Adipocyte (in vitro differentiated cells): Measurements from ENCODE around the gene QSER1.

Experiments used
- DNase-seq: peaks from one replicate; pipeline ENCODE4 v3.0.0-alpha.2; 2015; ENCODE audit warnings: low read depth
- H3K27me3 ChIP-seq: replicated peaks from 2 replicates; pipeline ENCODE4 v1.7.0; 2013; ENCODE audit warnings: mild to moderate bottlenecking, low read length, moderate library complexity; ENCODE audit not compliant: control insufficient read depth, insufficient read depth
- H3K36me3 ChIP-seq: 2 replicates; pipeline ENCODE4 v1.7.0; 2013; ENCODE audit warnings: low read length, mild to moderate bottlenecking, moderate library complexity; ENCODE audit not compliant: control insufficient read depth, insufficient read depth, severe bottlenecking
- H3K4me1 ChIP-seq: 2 replicates; pipeline ENCODE4 v1.7.0; 2013; ENCODE audit warnings: mild to moderate bottlenecking, low read length, moderate library complexity; ENCODE audit not compliant: control insufficient read depth, insufficient read depth
- H3K4me3 ChIP-seq: 2 replicates; pipeline ENCODE4 v1.7.0; 2013; ENCODE audit warnings: mild to moderate bottlenecking, low read length, moderate library complexity
- H3K9ac ChIP-seq: 2 replicates; pipeline ENCODE4 v1.7.0; 2013; ENCODE audit warnings: mild to moderate bottlenecking, low read length, moderate library complexity
- H3K9me3 ChIP-seq: 2 replicates; pipeline ENCODE4 v1.7.0; 2013; ENCODE audit warnings: mild to moderate bottlenecking, low read length, moderate library complexity; ENCODE audit not compliant: control insufficient read depth

The QSER1 gene

DNA sequence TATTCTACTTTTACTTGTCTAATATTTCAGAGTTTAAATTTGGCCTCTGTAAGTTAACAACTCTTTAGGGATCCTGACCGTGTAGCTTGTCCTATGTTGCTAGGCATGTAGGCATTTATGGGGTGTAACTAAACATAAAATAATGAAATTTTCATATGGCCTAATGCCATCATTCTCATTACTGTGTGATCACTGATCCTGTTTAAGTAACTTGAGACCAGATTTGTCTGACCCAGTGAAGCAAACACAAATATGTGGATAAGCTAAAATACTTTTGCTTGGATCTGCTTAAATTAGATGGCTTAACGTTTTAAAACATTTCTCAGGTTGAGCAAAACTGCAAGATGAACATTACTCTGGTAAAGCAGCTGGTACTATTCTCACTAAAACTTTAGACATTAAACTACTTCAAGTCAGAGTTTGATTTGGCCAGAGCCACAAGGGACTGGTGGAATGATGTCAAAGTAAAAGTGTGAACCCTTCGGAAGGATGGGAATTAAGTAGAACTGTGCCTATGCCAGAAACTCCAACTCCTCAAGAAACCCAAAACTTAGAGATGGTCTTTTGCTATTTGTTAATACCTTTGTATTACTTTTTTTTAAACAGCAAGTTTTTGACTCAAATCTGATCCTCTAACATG is 12.5 kb downstream of the QSER1 start:
- H3K36me3 ChIP-seq: no peaks in the 10 kb centered on the region

DNA sequence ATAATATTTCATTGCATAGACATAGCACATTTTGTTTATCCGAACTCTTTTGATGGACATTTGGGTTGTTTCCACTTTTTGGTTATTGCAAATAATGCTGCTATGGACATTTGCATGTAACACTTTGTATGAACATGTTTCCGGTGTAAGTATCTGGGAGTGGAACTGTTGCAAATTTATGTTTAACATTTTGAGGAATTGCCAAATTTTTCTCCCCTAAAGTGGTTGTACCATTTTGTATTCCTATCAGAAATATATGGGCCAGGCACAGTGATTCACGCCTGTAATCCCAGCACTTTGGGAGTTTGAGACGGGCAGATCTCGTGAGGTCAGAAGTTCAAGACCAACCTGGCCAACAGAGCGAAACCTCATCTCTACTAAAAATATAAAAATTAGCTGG is 16.0 kb downstream of the QSER1 start:
- H3K4me3 ChIP-seq: no peak overlapping the region
- H3K9me3 ChIP-seq: no peaks in the 10 kb centered on the region
- H3K36me3 ChIP-seq: no peaks in the 10 kb centered on the region
- no peak for DNase-seq
- H3K4me1 ChIP-seq: peaks cover 7% of the 10 kb centered on the region
- H3K9ac ChIP-seq: no peak overlapping the region
- H3K27me3 ChIP-seq: no peaks in the 10 kb centered on the region

More for the DNA sequence above, 12.5 kb downstream of the QSER1 start:
- no peaks in the 10 kb centered on the region for H3K27me3 ChIP-seq
- H3K9me3 ChIP-seq: no peaks in the 10 kb centered on the region
- H3K9ac ChIP-seq: no peak overlapping the region
- no peak overlapping the region for H3K4me3 ChIP-seq
- peak; percentile 50 for DNase-seq
- H3K4me1 ChIP-seq: peaks cover 7% of the 10 kb centered on the region

DNA sequence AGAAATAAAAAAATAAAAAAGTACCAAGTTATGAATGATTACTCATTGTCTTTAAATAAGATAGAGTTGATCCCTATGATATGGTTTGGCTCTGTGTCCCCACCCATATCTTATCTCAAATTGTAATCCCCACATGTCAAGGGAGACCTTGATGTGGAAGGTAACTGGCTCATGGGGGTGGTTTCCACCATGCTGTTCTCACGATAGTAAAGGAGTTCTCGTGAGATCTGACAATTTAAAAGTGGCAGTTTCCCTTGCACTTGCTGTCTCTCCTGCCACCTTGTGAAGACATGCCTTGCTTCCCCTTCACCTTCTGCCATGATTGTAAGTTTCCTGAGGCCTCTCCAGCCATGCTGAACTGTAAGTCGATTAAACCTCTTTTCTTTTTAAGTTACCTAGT is 18.8 kb downstream of the QSER1 start:
- no peaks in the 10 kb centered on the region for H3K27me3 ChIP-seq
- no peak overlapping the region for H3K9ac ChIP-seq
- DNase-seq: no peak
- no peak overlapping the region for H3K4me3 ChIP-seq
- no peaks in the 10 kb centered on the region for H3K36me3 ChIP-seq
- no peaks in the 10 kb centered on the region for H3K4me1 ChIP-seq
- H3K9me3 ChIP-seq: no peaks in the 10 kb centered on the region

DNA sequence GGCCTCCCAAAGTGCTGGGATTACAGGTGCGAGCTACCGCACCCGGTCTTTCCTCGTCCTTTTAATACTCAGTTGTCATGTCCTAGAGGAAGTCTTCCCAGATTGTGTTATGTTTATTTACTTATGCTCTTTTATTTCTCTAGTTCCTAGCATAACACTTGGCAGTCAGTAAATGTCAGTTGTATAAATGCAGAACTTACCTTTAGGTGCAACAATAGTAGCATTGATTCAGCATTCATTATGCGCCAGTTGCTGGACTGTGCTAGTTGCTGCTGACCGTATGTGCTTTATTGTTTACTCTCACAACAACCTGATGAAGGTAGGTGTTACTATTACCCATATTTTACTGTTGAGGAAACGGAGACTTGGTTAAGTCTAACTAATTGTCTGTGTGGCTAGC is 20.8 kb downstream of the QSER1 start:
- no peak for DNase-seq
- no peaks in the 10 kb centered on the region for H3K27me3 ChIP-seq
- no peaks in the 10 kb centered on the region for H3K36me3 ChIP-seq
- no peaks in the 10 kb centered on the region for H3K4me1 ChIP-seq
- H3K9me3 ChIP-seq: no peaks in the 10 kb centered on the region
- no peak overlapping the region for H3K4me3 ChIP-seq
- no peak overlapping the region for H3K9ac ChIP-seq

DNA sequence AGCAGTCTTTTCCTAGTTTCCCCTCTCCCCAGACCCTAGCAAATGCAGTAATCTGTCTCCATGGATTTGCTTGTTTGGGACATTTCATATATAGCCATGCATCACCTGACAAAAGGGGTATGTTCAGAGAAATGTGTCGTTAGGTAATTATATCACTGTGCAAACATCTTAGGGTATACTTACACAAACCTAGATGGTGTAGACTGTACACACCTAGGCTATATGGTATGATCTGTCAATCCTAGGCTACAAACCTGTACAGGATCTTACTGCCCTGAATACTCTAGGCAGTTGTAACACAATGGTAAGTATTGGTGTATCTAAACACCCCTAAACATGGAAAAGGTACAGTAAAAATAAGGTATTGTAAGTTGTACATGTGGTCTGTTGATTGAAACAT is 23.8 kb downstream of the QSER1 start:
- Histone ChIP-seq H3K27me3 (no peaks in the 10 kb centered on the region), H3K36me3 (no peaks in the 10 kb centered on the region), H3K4me1 (no peaks in the 10 kb centered on the region), H3K9ac (no peak overlapping the region), H3K9me3 (no peaks in the 10 kb centered on the region), H3K4me3 (no peak overlapping the region)
- no peak for DNase-seq

DNA sequence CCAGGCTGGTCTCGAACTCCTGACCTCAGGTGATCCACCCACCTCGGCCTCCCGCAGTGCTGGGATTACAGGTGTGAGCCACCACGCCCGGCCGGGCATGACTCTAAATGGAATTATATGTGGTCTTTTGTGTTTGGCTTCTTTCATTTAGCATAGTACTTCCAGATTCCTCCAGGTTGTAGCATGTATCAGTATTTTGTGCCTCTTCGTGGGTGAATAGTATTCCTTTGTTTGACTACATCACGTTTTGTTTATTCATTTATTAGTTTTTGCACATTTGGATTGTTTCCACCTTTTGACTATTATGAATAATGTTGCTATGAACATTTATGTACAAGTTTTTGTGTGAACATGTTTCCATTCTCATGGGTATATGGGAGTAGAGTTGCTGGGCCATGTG is 24.4 kb downstream of the QSER1 start:
- H3K9me3 ChIP-seq: no peaks in the 10 kb centered on the region
- H3K27me3 ChIP-seq: no peaks in the 10 kb centered on the region
- no peak overlapping the region for H3K4me3 ChIP-seq
- no peaks in the 10 kb centered on the region for H3K36me3 ChIP-seq
- DNase-seq: no peak
- no peak overlapping the region for H3K9ac ChIP-seq
- no peaks in the 10 kb centered on the region for H3K4me1 ChIP-seq

DNA sequence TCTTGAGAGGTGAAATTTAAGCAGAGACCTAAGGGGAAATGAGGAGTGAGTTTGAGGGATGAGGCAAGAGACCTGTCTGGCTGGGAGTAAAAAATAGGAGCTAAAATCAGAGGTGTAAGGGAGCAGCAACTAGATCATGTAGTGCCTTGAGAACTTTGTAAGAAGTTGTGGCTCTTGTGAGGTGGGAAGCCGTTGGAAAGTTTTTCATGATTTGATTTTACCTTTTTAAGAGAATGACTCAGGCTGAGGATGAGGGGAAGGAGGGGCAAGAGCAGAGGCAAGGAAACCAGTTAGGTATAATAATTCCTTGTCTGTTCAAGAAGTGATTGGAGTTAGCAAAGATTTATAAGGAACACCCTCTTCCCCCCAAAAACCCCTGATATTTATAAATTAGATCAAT is 25.8 kb downstream of the QSER1 start:
- Histone ChIP-seq H3K4me1 (no peaks in the 10 kb centered on the region), H3K9me3 (no peaks in the 10 kb centered on the region), H3K4me3 (no peak overlapping the region), H3K9ac (no peak overlapping the region), H3K36me3 (no peaks in the 10 kb centered on the region), H3K27me3 (no peaks in the 10 kb centered on the region)
- no peak for DNase-seq

DNA sequence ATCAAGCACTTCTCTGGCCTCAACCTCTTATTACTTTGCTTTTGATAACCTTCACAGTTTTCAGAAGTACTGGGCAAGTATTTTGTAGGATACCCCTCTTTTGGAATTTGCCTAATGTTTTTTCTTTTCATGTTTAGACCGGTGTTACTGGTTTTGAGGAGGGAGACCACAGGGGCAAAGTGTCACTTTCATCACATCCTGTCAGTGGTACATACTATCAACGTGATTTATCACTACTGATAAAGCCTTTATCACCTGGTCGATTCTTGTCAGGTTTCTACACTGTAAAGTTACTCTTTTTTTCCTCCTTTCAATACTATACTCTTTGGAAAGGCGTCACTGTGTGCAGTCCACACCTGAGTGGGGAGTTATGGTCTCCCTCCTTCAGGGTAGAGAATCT is 26.7 kb downstream of the QSER1 start:
- no peaks in the 10 kb centered on the region for H3K4me1 ChIP-seq
- DNase-seq: no peak
- H3K4me3 ChIP-seq: no peak overlapping the region
- no peaks in the 10 kb centered on the region for H3K9me3 ChIP-seq
- no peaks in the 10 kb centered on the region for H3K36me3 ChIP-seq
- no peak overlapping the region for H3K9ac ChIP-seq
- no peaks in the 10 kb centered on the region for H3K27me3 ChIP-seq

DNA sequence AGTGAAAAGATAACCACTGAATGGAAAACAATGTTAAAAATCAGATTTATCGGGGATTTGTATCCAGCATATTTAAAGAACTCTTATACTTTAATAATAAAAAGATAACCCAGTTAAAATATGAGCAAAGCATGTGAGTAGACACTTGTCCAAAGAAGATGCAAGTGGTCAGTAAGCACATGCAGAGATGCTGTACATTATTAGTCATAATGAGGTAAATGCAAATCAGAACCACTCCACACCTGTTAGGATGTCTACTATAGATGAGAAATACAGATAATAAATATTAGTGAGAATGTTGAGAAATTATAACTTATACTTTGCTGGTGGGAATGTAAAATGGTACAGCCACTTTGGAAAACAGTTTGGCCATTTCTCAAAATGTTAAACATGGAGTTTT is 28.0 kb downstream of the QSER1 start:
- Histone ChIP-seq H3K27me3 (no peaks in the 10 kb centered on the region), H3K9me3 (no peaks in the 10 kb centered on the region), H3K4me3 (no peak overlapping the region), H3K9ac (no peak overlapping the region), H3K36me3 (no peaks in the 10 kb centered on the region), H3K4me1 (no peaks in the 10 kb centered on the region)
- no peak for DNase-seq

DNA sequence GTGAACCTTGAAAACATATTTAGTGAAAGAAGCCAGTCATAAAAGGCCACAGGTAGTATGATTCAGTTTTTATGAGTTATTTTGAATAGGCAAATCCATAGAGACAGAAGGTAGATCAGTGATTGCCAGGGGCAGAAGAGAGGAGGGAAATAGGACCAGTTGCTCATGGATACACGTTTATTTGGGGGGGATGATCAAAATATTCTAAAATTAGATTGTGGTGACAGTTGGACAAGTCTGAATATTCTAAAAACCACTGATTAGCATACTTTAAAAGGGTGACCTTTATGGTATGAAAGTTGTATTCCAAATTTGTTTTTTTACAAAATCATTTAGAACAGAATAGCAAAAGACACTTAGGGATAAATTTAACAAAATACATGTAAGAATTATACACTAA is 28.6 kb downstream of the QSER1 start:
- Histone ChIP-seq H3K36me3 (no peaks in the 10 kb centered on the region), H3K9me3 (no peaks in the 10 kb centered on the region), H3K4me1 (no peaks in the 10 kb centered on the region), H3K9ac (no peak overlapping the region), H3K4me3 (no peak overlapping the region), H3K27me3 (no peaks in the 10 kb centered on the region)
- no peak for DNase-seq

DNA sequence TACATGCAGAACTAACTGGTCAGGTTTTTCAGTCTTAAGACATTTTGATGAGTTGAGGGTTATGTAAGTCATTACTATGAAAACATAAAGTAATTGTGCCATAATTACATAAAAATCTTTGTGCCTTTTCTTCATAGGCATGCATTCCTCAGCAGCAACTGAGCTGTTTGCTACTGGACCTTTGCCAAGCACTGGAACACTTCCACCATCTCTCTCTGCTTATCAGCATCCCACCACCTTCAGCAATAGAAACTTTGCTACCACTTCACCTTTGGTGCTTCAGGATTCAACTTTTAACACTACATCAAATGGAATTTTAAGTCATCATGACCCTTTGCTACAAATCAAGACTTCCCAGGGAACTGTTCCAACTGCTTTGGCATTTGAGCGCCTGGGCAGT is 39.0 kb downstream of the QSER1 start:
- Histone ChIP-seq H3K27me3 (no peaks in the 10 kb centered on the region), H3K36me3 (peaks cover 40% of the 10 kb centered on the region), H3K9ac (no peak overlapping the region), H3K9me3 (no peaks in the 10 kb centered on the region), H3K4me3 (no peak overlapping the region), H3K4me1 (no peaks in the 10 kb centered on the region)
- no peak for DNase-seq

DNA sequence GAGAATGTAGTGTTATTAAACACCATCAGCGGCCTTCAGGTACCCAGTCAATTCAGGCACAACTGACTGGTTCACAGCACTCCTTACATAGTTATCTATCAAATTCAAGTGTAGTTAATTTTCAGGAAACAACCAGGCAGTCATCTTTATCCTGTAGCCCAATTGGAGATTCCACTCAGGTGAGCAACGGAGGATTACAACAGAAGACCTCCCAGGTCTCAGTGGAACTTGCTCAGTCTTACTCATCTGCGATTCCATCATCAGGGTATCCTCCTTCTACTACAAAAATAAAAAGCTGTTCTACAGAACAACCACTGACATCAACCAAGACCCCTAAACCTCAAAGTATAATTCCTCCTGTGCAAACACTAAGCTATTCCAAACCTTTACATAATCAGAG is 39.6 kb downstream of the QSER1 start:
- Histone ChIP-seq H3K4me1 (no peaks in the 10 kb centered on the region), H3K36me3 (peaks cover 40% of the 10 kb centered on the region), H3K4me3 (no peak overlapping the region), H3K27me3 (no peaks in the 10 kb centered on the region), H3K9ac (no peak overlapping the region), H3K9me3 (no peaks in the 10 kb centered on the region)
- no peak for DNase-seq
